GM23248 (cell line): ENCODE measurements around the gene AKR1C4.

Experiments used
- EZH2 ChIP-seq: fragments of 200-600 bp; sonication (generic); IDR thresholded peaks from 2 replicates; pipeline ENCODE4 v1.6.1; 2018; ENCODE audit warnings: antibody characterized with exemption, mild to moderate bottlenecking; ENCODE audit not compliant: insufficient read depth, poor library complexity, severe bottlenecking
- EZH2phosphoT487 ChIP-seq: fragments of 200-600 bp; sonication (generic); IDR thresholded peaks from 2 replicates; pipeline ENCODE4 v1.6.1; 2018; ENCODE audit warnings: antibody characterized with exemption, moderate library complexity, mild to moderate bottlenecking, low read depth; ENCODE audit not compliant: insufficient read depth

DNA sequence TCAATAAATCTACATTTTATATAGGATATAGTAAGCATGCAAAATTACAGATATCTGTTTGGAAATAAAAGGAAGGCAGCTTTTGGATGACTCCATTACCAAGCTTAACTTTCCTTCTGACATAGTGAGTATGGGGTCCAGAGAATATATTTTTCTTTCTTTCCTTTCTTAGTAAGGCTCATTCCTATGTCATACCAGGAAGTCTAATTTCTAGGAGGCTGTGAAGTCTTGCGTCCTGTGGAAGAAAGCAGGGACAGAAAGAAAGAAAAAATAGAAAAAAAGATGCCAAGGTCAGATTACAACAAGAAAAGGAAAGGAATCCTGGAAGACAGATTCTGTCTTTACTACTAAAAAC is 48.0 kb upstream of the AKR1C4 start:
- TF ChIP-seq EZH2 (no peak), EZH2phosphoT487 (no peak)
